ENCODE data around the gene FBXW5.

FBXW5 gene

GRCh38 chr9:136990242-136990911, 45.8 kb upstream of the FBXW5 start:
- Histone ChIP-seq H3K4me2 (no peak overlapping the region), H3K36me3 (ENCODE audit: insufficient read depth) (no peaks in the 10 kb centered on the region), H3K4me3 (IDR thresholded peaks at IDR 0.05; ENCODE audit: insufficient read depth, low read depth, low read length) (no peak overlapping the region), H3K4me1 (ENCODE audit: low read depth, poor library complexity, severe bottlenecking) (peaks cover 9% of the 10 kb centered on the region), H3K27me3 (ENCODE audit: insufficient read depth, low read depth) (peaks cover 59% of the 10 kb centered on the region), H3K79me2 (ENCODE audit: insufficient read depth, low read depth) (no peaks in the 10 kb centered on the region), H4K20me1 (ENCODE audit: insufficient read depth) (no peaks in the 10 kb centered on the region), H3K9ac (no peak overlapping the region), H2AFZ (ENCODE audit: low read depth) (no peak overlapping the region), H3K27ac (no peak overlapping the region)
- TF ChIP-seq CTCF (conservative IDR thresholded peaks at IDR 0.05; ENCODE audit: low read depth, low read length), result no peak

DNA sequence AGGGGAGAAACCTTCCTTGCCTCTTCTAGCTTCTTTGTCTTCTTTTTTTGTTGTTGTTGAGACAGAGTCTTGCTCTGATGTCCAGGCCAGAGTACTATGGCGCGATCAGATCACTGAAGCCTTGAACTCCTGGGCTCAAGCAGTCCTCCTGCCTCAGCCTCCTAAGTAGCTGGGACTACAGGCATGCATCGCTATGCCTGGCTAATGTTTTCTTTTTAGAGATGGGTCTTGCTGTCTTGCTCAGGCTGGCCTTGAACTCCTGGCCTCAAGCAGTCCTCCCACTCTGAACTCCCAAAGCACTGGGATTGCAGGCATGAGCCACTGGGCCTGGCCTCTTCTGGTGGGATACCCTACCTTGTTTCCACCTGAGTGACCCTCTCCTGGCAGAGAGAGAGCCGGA, 44.3 kb upstream of the FBXW5 start:
- H3K4me1 ChIP-seq (ENCODE audit: low read depth, poor library complexity, severe bottlenecking), result peaks cover 9% of the 10 kb centered on the region
- no peak for TF ChIP-seq CTCF (conservative IDR thresholded peaks at IDR 0.05; ENCODE audit: low read depth, low read length)
- H4K20me1 ChIP-seq (ENCODE audit: insufficient read depth), result no peaks in the 10 kb centered on the region
- peaks cover 74% of the 10 kb centered on the region for H3K27me3 ChIP-seq (ENCODE audit: insufficient read depth, low read depth)
- H3K9ac ChIP-seq, result no peak overlapping the region
- H3K36me3 ChIP-seq (ENCODE audit: insufficient read depth), result no peaks in the 10 kb centered on the region
- H3K4me3 ChIP-seq (IDR thresholded peaks at IDR 0.05; ENCODE audit: insufficient read depth, low read depth, low read length), result no peak overlapping the region
- no peak overlapping the region for H2AFZ ChIP-seq (ENCODE audit: low read depth)
- no peak overlapping the region for H3K4me2 ChIP-seq
- no peaks in the 10 kb centered on the region for H3K79me2 ChIP-seq (ENCODE audit: insufficient read depth, low read depth)
- H3K27ac ChIP-seq, result no peak overlapping the region

DNA sequence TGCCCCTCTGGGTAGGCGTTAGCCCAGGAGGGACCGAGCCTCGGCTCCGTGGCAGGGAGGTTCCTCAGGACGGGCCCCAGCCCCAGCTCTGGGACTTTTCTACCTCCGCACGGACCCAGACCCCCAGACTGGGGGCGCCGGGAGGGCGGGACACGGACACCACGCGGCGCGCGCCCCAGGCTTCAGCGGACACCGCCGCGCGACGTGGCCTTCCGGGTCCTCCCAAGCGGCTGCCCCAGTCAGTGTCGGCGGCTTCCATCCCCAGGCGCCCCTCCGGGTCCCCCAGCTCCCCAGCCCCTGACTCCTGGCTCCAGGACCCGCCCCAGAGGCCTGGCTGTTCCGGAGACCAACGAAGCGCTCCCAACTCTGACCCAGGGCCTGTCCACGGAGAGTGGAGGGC, 41.3 kb upstream of the FBXW5 start:
- Histone ChIP-seq H2AFZ (ENCODE audit: low read depth) (no peak overlapping the region), H3K79me2 (ENCODE audit: insufficient read depth, low read depth) (no peaks in the 10 kb centered on the region), H3K36me3 (ENCODE audit: insufficient read depth) (no peaks in the 10 kb centered on the region), H3K4me3 (IDR thresholded peaks at IDR 0.05; ENCODE audit: insufficient read depth, low read depth, low read length) (no peak overlapping the region), H3K4me1 (ENCODE audit: low read depth, poor library complexity, severe bottlenecking) (no peaks in the 10 kb centered on the region), H3K27me3 (ENCODE audit: insufficient read depth, low read depth) (peaks cover 88% of the 10 kb centered on the region), H3K9ac (no peak overlapping the region), H4K20me1 (ENCODE audit: insufficient read depth) (no peaks in the 10 kb centered on the region), H3K27ac (no peak overlapping the region), H3K4me2 (no peak overlapping the region)
- no peak for TF ChIP-seq CTCF (conservative IDR thresholded peaks at IDR 0.05; ENCODE audit: low read depth, low read length)

GRCh38 chr9:136985027-136985602, 40.6 kb upstream of the FBXW5 start:
- Histone ChIP-seq H3K4me2 (no peak overlapping the region), H2AFZ (ENCODE audit: low read depth) (no peak overlapping the region), H3K9ac (no peak overlapping the region), H3K4me1 (ENCODE audit: low read depth, poor library complexity, severe bottlenecking) (no peaks in the 10 kb centered on the region), H3K4me3 (IDR thresholded peaks at IDR 0.05; ENCODE audit: insufficient read depth, low read depth, low read length) (no peak overlapping the region), H3K79me2 (ENCODE audit: insufficient read depth, low read depth) (no peaks in the 10 kb centered on the region), H3K36me3 (ENCODE audit: insufficient read depth) (no peaks in the 10 kb centered on the region), H3K27ac (no peak overlapping the region), H4K20me1 (ENCODE audit: insufficient read depth) (no peaks in the 10 kb centered on the region), H3K27me3 (ENCODE audit: insufficient read depth, low read depth) (peaks cover 83% of the 10 kb centered on the region)
- TF ChIP-seq CTCF (conservative IDR thresholded peaks at IDR 0.05; ENCODE audit: low read depth, low read length), result no peak

Measured in KMS-11 (cell line).